Endodermal cell (in vitro differentiated cells): Measurements from ENCODE around the gene MARK4. TPM values are rescaled to one million over a fixed set of nuclear protein-coding genes. Genes with fewer than 3 reads are reported as not detected.
"Not testable (repeated sequence)": the region's sequence is repeated elsewhere in the genome, so short reads cannot be mapped to it uniquely, and the experiment has no call there.

Source experiments
- DNase-seq: peaks from one replicate; pipeline ENCODE4 v3.0.0-alpha.2; 2017
- H3K27ac ChIP-seq: 2 replicates; pipeline ENCODE4 v1.5.1; 2013; ENCODE audit warnings: mild to moderate bottlenecking, low read depth, low read length, moderate library complexity
- H3K27me3 ChIP-seq: 2 replicates; pipeline ENCODE4 v1.6.1; 2013; ENCODE audit warnings: mild to moderate bottlenecking, low read length, moderate library complexity; ENCODE audit not compliant: insufficient read depth, control insufficient read depth, poor library complexity, severe bottlenecking
- H3K36me3 ChIP-seq: 2 replicates; pipeline ENCODE4 v1.7.0; 2013; ENCODE audit warnings: mild to moderate bottlenecking, low read length, moderate library complexity; ENCODE audit not compliant: control insufficient read depth, insufficient read depth
- H3K4me1 ChIP-seq: one replicate; pipeline ENCODE4 v1.7.0; 2013; ENCODE audit warnings: low read length; ENCODE audit not compliant: control insufficient read depth, insufficient read depth
- H3K4me3 ChIP-seq: 2 replicates; pipeline ENCODE4 v1.5.1; 2013; ENCODE audit warnings: mild to moderate bottlenecking, low read length, moderate library complexity
- H3K9ac ChIP-seq: 2 replicates; pipeline ENCODE4 v1.6.1; 2013; ENCODE audit warnings: mild to moderate bottlenecking, low read length, moderate library complexity; ENCODE audit not compliant: poor library complexity, severe bottlenecking; ENCODE audit errors: extremely low read depth
- H3K9me3 ChIP-seq: 2 replicates; pipeline ENCODE4 v1.6.1; 2013; ENCODE audit warnings: mild to moderate bottlenecking, low read length, moderate library complexity; ENCODE audit not compliant: control insufficient read depth
- H3K27ac Mint-ChIP-seq: 2 replicates; pipeline ENCODE4 v1.8.0; 2020; ENCODE audit warnings: mixed read lengths
- H3K27me3 Mint-ChIP-seq: 2 replicates; pipeline ENCODE4 v1.8.0; 2021; ENCODE audit warnings: mild to moderate bottlenecking, mixed read lengths; ENCODE audit not compliant: insufficient read depth
- H3K36me3 Mint-ChIP-seq: 2 replicates; pipeline ENCODE4 v1.8.0; 2020; ENCODE audit warnings: low read depth, mixed read lengths
- H3K4me1 Mint-ChIP-seq: 2 replicates; pipeline ENCODE4 v1.8.0; 2020; ENCODE audit warnings: mixed read lengths
- H3K4me3 Mint-ChIP-seq: 2 replicates; pipeline ENCODE4 v1.8.0; 2020; ENCODE audit warnings: mild to moderate bottlenecking, moderate library complexity, mixed read lengths
- H3K9me3 Mint-ChIP-seq: 2 replicates; pipeline ENCODE4 v1.8.0; 2020; ENCODE audit warnings: mild to moderate bottlenecking, mixed read lengths
- WGBS, 2 experiments: methylation state at CpG; one replicate each; pipeline versions ENCODE4 v1.1.5 to v1.1.7; 2013; ENCODE audit warnings: missing lambda C conversion rate in 2 of 2, mixed read lengths in 1 of 2; ENCODE audit not compliant: insufficient coverage in 1 of 2, insufficient read length in 1 of 2; 5-methylcytosine and 5-hydroxymethylcytosine counted together
- total RNA-seq, 2 donors: library from RNA; stranded (reverse); fragmentation: NEBNext Ultra II Directional in 1 of 2; extraction: Animal tissue kit (Norgen Biotek cat#: 25700) in 1 of 2; gene quantifications; 2 replicates in 1 of 2; 3 replicates in 1 of 2; pipeline ENCODE4 v1.2.1, GENCODE V29; 2021
- TF ChIP-seq, protein P1 (sequence below): fragments of 200-600 bp; sonication (generic); conservative IDR thresholded peaks from 2 replicates; pipeline ENCODE4 v1.5.0; 2021; ENCODE audit warnings: antibody characterized with exemption, mild to moderate bottlenecking

The MARK4 gene
- total RNA-seq, 2 donors from 2014 or later = 74.6 to 90.6 TPM

GRCh38 chr19:45267296-45267695 is 16.2 kb downstream of the MARK4 start:
- Histone ChIP-seq H3K9ac (no peak overlapping the region), H3K9me3 (no peaks in the 10 kb centered on the region), H3K4me3 (no peak overlapping the region), H3K27ac (no peak overlapping the region), H3K4me1 (no peaks in the 10 kb centered on the region), H3K36me3 (peaks cover 42% of the 10 kb centered on the region), H3K27me3 (no peaks in the 10 kb centered on the region)
- peaks cover 45% of the 10 kb centered on the region for H3K36me3 Mint-ChIP-seq
- WGBS, 2 experiments = 95 to 98% methylated on average over 9 to 12 of the region's 12 CpGs
- H3K4me1 Mint-ChIP-seq = no peaks in the 10 kb centered on the region
- no peak overlapping the region for H3K4me3 Mint-ChIP-seq
- no peaks in the 10 kb centered on the region for H3K9me3 Mint-ChIP-seq
- DNase-seq = no peak
- TF ChIP-seq, protein P1, sequence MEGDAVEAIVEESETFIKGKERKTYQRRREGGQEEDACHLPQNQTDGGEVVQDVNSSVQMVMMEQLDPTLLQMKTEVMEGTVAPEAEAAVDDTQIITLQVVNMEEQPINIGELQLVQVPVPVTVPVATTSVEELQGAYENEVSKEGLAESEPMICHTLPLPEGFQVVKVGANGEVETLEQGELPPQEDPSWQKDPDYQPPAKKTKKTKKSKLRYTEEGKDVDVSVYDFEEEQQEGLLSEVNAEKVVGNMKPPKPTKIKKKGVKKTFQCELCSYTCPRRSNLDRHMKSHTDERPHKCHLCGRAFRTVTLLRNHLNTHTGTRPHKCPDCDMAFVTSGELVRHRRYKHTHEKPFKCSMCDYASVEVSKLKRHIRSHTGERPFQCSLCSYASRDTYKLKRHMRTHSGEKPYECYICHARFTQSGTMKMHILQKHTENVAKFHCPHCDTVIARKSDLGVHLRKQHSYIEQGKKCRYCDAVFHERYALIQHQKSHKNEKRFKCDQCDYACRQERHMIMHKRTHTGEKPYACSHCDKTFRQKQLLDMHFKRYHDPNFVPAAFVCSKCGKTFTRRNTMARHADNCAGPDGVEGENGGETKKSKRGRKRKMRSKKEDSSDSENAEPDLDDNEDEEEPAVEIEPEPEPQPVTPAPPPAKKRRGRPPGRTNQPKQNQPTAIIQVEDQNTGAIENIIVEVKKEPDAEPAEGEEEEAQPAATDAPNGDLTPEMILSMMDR = no peak
- no peaks in the 10 kb centered on the region for H3K27me3 Mint-ChIP-seq
- no peak overlapping the region for H3K27ac Mint-ChIP-seq

DNA sequence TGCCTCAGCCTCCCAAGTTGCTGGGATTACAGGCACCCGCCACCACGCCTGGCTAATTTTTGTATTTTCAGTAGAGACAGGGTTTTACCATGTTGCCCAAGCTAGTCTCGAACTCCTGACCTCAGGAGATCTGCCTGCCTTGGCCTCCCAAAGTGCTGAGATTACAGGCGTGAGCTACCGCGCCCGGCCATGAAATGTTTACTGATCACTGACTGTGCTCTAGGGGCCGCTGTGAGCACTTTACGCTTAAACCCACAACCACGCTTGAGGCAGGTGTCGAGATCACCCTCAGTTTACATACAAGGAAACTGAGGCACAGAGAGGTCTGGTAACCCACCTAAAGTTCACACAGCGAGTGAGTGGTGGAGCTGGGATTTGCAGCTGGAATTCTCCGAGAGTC is 18.9 kb downstream of the MARK4 start:
- WGBS, 2 experiments = 87 to 91% methylated on average over 13 of the region's 13 CpGs

GRCh38 chr19:45271098-45271734 is 20.1 kb downstream of the MARK4 start:
- H3K27ac Mint-ChIP-seq = no peak overlapping the region
- no peaks in the 10 kb centered on the region for H3K4me1 Mint-ChIP-seq
- Histone ChIP-seq H3K27me3 (no peaks in the 10 kb centered on the region), H3K36me3 (peaks cover 59% of the 10 kb centered on the region), H3K27ac (no peak overlapping the region), H3K4me3 (no peak overlapping the region), H3K9me3 (no peaks in the 10 kb centered on the region), H3K4me1 (no peaks in the 10 kb centered on the region), H3K9ac (no peak overlapping the region)
- H3K36me3 Mint-ChIP-seq = peaks cover 62% of the 10 kb centered on the region
- TF ChIP-seq, protein P1 = no peak
- DNase-seq = no peak
- H3K27me3 Mint-ChIP-seq = no peaks in the 10 kb centered on the region
- 88 to 94% methylated on average over 19 to 20 of the region's 21 CpGs for WGBS, 2 experiments
- H3K9me3 Mint-ChIP-seq = no peaks in the 10 kb centered on the region
- no peak overlapping the region for H3K4me3 Mint-ChIP-seq

More for the DNA sequence above, 18.9 kb downstream of the MARK4 start:
- H3K4me3 Mint-ChIP-seq, H3K27me3 Mint-ChIP-seq, H3K4me3 ChIP-seq, H3K4me1 ChIP-seq, H3K27ac ChIP-seq, H3K27ac Mint-ChIP-seq, H3K4me1 Mint-ChIP-seq, H3K9me3 ChIP-seq, DNase-seq, H3K9ac ChIP-seq, H3K27me3 ChIP-seq, H3K9me3 Mint-ChIP-seq: not testable (repeated sequence)
- TF ChIP-seq, protein P1 = peak; percentile 19
- H3K36me3 Mint-ChIP-seq = peaks cover 61% of the 10 kb centered on the region
- peaks cover 59% of the 10 kb centered on the region for H3K36me3 ChIP-seq
